AML-193 (cell line): ENCODE measurements around the gene CHMP1B.

Source experiments
- DNase-seq, 2 experiments: peaks; one replicate each; lab custom pipeline; 2025; lab: John Stamatoyannopoulos, UW

Gene CHMP1B

DNA sequence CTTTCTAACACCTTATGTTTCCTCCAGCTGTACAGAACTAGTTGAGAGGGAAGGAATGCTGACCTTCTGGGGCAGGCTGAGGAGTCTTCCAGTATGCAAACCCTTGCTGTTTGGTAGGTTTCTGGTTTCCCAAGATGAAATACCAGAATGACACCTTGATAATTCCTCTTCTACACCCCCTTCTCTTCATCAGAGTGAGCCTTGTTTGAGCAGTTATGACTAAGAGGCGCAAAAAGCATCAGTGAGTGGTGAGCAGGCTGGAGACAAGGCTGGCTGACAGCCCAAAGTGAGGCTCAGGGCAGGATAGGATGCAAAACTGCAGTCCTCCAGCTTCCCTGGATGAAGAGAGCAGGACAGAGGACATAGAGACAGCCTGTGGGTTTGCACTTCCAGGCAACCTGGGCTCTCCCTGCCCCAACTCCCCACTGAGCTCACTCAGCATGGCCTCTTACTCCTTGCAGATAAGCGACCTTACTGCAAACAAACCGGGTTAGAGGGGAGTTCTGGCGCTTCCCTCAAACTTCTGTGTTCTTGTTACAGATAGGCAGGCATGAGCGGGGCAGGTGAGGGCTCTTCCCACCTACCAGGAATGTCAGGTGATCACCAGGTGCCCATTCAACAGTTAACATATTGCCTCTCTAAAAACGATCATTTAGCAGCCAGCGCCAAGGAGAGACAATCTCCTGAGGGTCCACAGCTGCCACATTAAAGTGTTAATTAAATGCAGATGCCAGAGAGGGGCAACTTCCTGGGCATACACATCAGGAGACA is 51.5 kb downstream of the CHMP1B start:
- no peak for DNase-seq
